ENCODE data around the gene GPATCH1.

GRCh38 chr19:33108161-33108560 lies 27.2 kb downstream of the GPATCH1 start:
- no peak for TF ChIP-seq FOXK2 (IDR thresholded peaks at IDR 0.05)
- TF ChIP-seq SUZ12 (IDR thresholded peaks at IDR 0.05): no peak
